ENCODE results near the gene LRRC36.

Gene LRRC36

DNA sequence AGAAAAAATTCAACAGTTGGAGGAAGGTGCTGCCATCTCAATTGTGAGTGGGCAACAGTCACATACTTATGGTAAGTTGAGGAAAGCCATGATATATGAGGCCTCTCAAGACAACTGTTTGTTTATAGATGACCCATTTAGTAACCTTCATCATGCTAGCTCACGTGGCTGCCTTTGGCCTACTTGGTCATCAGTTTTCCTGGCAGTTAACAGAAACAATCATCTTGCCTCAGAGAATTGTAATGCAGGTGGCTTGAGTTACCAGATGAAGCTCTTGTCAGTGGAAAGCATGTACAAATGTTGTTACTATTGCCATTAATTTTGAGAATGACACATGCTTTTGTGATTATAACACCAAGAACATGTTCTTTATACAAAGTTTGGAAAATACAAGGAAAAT lies 52.0 kb downstream of the LRRC36 start:
- no peak for DNase-seq
- no peaks in the 10 kb centered on the region for H3K9me3 ChIP-seq (ENCODE audit: control extremely low read depth in 1 of 5, control insufficient read depth in 4 of 5, insufficient read depth in 2 of 5, low read depth in 1 of 5, low read length in 4 of 5)
- no peak overlapping the region for H3K27ac ChIP-seq (ENCODE audit: insufficient read depth in 1 of 2, low read depth in 1 of 2, low read length in 2 of 2, poor library complexity in 1 of 2, severe bottlenecking in 2 of 2)
- CTCF ChIA-PET: interaction anchor here (1.7 to 6.8 kb wide), 2 partner anchors 14 to 19 kb away, joined by 8 to 40 read pairs; partner anchors contain the start of gene TPPP3
- no peak overlapping the region for H3K4me3 ChIP-seq (ENCODE audit: control insufficient read depth in 1 of 7, extremely low read depth in 1 of 7, insufficient read depth in 4 of 7, low read depth in 2 of 7, low read length in 6 of 7)
- no peaks in the 10 kb centered on the region for H3K4me1 ChIP-seq (ENCODE audit: control extremely low read depth in 1 of 4, control insufficient read depth in 4 of 4, insufficient read depth in 4 of 4, low read length in 3 of 4)
- H3K36me3 ChIP-seq (ENCODE audit: control insufficient read depth in 4 of 4, insufficient read depth in 4 of 4, low read length in 3 of 4): no peaks in the 10 kb centered on the region
- WGBS (ENCODE audit: insufficient coverage): 100% methylated on average over 1 of the region's 1 CpG
- POLR2A ChIA-PET: no interaction called here
- H3K27me3 ChIP-seq (replicated peaks in 2 of 5; ENCODE audit: control insufficient read depth in 4 of 5, insufficient read depth in 5 of 5, low read length in 4 of 5): no peaks in the 10 kb centered on the region

DNA sequence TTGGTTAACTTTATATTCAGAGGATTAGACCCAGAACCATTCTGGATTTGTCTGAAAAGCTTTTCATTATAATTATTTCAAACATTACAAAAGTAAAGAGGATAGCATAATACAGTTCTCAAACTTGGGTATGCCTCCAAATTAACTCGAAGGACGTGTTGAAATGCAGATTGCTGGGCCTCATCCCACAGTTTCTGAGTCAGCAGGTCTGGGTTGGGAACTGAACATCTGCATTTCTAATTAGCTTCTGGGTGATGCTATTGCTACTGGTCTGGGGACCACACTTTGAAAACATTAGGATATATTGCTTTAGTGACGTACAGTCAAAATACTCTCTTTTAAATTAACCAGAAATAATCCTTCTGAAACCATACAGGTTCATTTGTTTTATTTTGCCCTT lies 56.7 kb downstream of the LRRC36 start:
- ChIA-PET POLR2A (no interaction called here), CTCF (interaction anchor here (0.8 to 6.8 kb wide), 4 partner anchors 9 to 34 kb away, joined by 3 to 40 read pairs (median 10); partner anchors contain the start of gene TPPP3)
- Histone ChIP-seq H3K27me3 (replicated peaks in 2 of 5; ENCODE audit: control insufficient read depth in 4 of 5, insufficient read depth in 5 of 5, low read length in 4 of 5) (peaks cover 0 to 5% (median 0%) of the 10 kb centered on the region in 5 experiments), H3K27ac (ENCODE audit: insufficient read depth in 1 of 2, low read depth in 1 of 2, low read length in 2 of 2, poor library complexity in 1 of 2, severe bottlenecking in 2 of 2) (no peak overlapping the region), H3K9me3 (ENCODE audit: control extremely low read depth in 1 of 5, control insufficient read depth in 4 of 5, insufficient read depth in 2 of 5, low read depth in 1 of 5, low read length in 4 of 5) (no peaks in the 10 kb centered on the region), H3K4me3 (ENCODE audit: control insufficient read depth in 1 of 7, extremely low read depth in 1 of 7, insufficient read depth in 4 of 7, low read depth in 2 of 7, low read length in 6 of 7) (no peak overlapping the region), H3K36me3 (ENCODE audit: control insufficient read depth in 4 of 4, insufficient read depth in 4 of 4, low read length in 3 of 4) (no peaks in the 10 kb centered on the region), H3K4me1 (ENCODE audit: control extremely low read depth in 1 of 4, control insufficient read depth in 4 of 4, insufficient read depth in 4 of 4, low read length in 3 of 4) (no peaks in the 10 kb centered on the region)
- no peak for DNase-seq
- 94% methylated on average over 2 of the region's 3 CpGs for WGBS (ENCODE audit: insufficient coverage)

DNA sequence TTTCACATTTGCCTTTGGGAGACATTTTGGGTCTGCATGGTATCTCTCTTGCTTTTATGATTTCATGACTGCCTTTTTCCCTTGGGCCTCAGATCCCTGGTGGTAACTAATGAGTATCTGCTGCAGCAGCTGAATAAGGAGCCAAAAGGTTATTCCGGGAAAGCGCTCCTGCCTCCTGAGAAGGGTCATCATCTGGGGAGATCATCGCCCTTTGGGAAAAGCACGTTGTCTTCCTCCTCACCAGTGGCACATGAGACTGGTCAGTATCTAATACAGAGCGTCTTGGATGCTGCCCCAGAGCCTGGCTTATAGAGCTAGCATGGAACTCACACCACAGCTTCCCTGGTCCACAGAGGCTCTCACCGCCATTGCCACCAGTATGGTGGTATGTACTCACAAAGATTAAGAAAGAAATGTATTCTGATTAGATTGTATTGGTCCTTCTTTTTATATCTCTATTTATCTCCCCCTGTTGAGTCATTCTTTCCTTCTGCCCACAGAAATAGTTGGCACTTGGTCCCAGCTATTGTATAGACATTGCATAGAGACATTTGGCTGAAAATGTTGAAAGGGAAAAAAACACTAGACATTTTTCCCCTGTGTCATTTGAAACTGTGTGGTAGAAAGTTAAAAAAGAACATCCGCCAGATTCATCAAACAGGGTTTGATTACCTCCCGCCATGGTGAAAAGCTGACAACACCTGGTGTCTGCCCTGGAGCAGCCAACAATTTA lies 58.3 kb downstream of the LRRC36 start:
- no peak for DNase-seq
- H3K27me3 ChIP-seq (replicated peaks in 2 of 5; ENCODE audit: control insufficient read depth in 4 of 5, insufficient read depth in 5 of 5, low read length in 4 of 5): peaks cover 0 to 5% (median 0%) of the 10 kb centered on the region in 5 experiments

DNA sequence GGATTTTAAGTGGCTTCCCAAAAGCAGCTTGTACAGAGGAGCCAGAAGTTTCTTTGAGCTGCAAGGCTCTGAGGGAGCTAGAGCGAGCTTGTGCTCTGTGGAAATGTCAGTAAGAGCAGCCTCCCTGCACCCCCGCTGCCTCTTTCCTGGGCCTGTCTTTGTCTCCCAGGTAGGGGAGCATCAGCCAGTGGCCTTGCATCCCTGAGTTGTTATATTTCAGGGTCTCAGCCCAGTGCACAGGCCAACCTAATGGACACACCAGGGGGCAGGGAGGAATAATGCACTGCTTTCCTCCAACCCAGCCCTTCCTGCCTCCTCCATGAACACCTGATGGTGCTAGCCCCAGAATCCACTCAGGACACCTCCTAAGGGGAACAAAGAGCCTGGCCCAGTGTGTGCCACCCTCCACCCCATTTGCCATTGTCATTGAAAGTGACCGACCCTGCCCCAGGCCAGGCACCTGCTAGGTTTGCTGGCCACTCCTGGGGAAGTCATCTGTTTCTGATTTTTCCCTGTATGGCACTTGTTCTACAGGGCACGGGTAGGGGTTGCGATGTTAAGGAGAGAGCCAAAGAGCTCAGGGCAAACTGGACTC lies 60.3 kb downstream of the LRRC36 start:
- Histone ChIP-seq H3K4me3 (ENCODE audit: control insufficient read depth in 1 of 7, extremely low read depth in 1 of 7, insufficient read depth in 4 of 7, low read depth in 2 of 7, low read length in 6 of 7) (no peak overlapping the region), H3K9me3 (ENCODE audit: control extremely low read depth in 1 of 5, control insufficient read depth in 4 of 5, insufficient read depth in 2 of 5, low read depth in 1 of 5, low read length in 4 of 5) (no peaks in the 10 kb centered on the region), H3K36me3 (ENCODE audit: control insufficient read depth in 4 of 4, insufficient read depth in 4 of 4, low read length in 3 of 4) (no peaks in the 10 kb centered on the region), H3K4me1 (ENCODE audit: control extremely low read depth in 1 of 4, control insufficient read depth in 4 of 4, insufficient read depth in 4 of 4, low read length in 3 of 4) (peaks cover 0 to 24% (median 21%) of the 10 kb centered on the region in 4 experiments), H3K27me3 (replicated peaks in 2 of 5; ENCODE audit: control insufficient read depth in 4 of 5, insufficient read depth in 5 of 5, low read length in 4 of 5) (peaks cover 0 to 5% (median 2%) of the 10 kb centered on the region in 5 experiments), H3K27ac (ENCODE audit: insufficient read depth in 1 of 2, low read depth in 1 of 2, low read length in 2 of 2, poor library complexity in 1 of 2, severe bottlenecking in 2 of 2) (no peak overlapping the region)
- POLR2A ChIA-PET: no interaction called here
- 94% methylated on average over 5 of the region's 5 CpGs for WGBS (ENCODE audit: insufficient coverage)
- no peak for DNase-seq
- CTCF ChIA-PET: interaction anchor here (1.3 to 3.5 kb wide), 3 partner anchors 9 to 37 kb away, joined by 3 to 16 read pairs (median 4); no protein-coding TSS in a partner anchor

More for the DNA sequence above, 58.3 kb downstream of the LRRC36 start:
- POLR2A ChIA-PET: no interaction called here
- Histone ChIP-seq H3K4me1 (ENCODE audit: control extremely low read depth in 1 of 4, control insufficient read depth in 4 of 4, insufficient read depth in 4 of 4, low read length in 3 of 4) (peaks cover 0 to 5% (median 4%) of the 10 kb centered on the region in 4 experiments), H3K27ac (ENCODE audit: insufficient read depth in 1 of 2, low read depth in 1 of 2, low read length in 2 of 2, poor library complexity in 1 of 2, severe bottlenecking in 2 of 2) (no peak overlapping the region), H3K36me3 (ENCODE audit: control insufficient read depth in 4 of 4, insufficient read depth in 4 of 4, low read length in 3 of 4) (no peaks in the 10 kb centered on the region), H3K4me3 (ENCODE audit: control insufficient read depth in 1 of 7, extremely low read depth in 1 of 7, insufficient read depth in 4 of 7, low read depth in 2 of 7, low read length in 6 of 7) (no peak overlapping the region), H3K9me3 (ENCODE audit: control extremely low read depth in 1 of 5, control insufficient read depth in 4 of 5, insufficient read depth in 2 of 5, low read depth in 1 of 5, low read length in 4 of 5) (no peaks in the 10 kb centered on the region)
- CTCF ChIA-PET: interaction anchor here (1.3 to 6.8 kb wide), 5 partner anchors 8 to 34 kb away, joined by 3 to 40 read pairs (median 7); partner anchors contain the start of gene TPPP3
- WGBS (ENCODE audit: insufficient coverage): 100% methylated on average over 6 of the region's 8 CpGs

DNA sequence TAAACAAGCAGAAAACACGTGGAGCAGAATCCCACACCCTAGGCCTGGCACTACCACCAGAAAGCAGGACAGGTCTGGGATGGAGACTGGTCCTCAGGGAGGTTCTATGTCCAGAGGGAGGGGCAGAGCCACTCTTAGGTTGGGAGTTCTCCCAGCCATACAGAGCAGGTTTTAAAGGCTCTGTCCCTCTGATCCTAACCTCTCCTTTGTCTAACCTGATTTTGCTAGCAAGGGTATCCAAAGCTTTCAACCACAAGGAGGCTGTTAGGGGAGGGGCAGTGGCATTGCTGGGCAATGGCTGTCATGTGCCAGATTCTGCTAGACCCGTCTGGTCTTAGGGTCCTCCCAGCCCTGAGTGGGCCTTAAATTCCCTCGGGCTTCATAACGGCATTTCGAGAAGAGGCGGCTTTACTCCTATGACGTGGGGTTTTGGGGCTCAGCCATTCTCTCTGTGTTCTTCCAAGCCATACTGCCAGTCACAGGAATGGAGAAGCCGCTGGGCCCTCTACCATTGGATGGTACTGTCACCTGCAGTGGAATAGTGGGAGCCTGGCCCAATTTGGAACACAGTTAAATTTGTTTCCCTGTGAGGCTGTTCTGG lies 61.0 kb downstream of the LRRC36 start:
- peaks cover 0 to 8% (median 7%) of the 10 kb centered on the region in 5 experiments for H3K27me3 ChIP-seq (replicated peaks in 2 of 5; ENCODE audit: control insufficient read depth in 4 of 5, insufficient read depth in 5 of 5, low read length in 4 of 5)
- ChIA-PET POLR2A (no interaction called here), CTCF (interaction anchor here (1.1 to 1.7 kb wide), 3 partner anchors 12 to 38 kb away, joined by 4 to 7 read pairs (median 7); no protein-coding TSS in a partner anchor)

DNA sequence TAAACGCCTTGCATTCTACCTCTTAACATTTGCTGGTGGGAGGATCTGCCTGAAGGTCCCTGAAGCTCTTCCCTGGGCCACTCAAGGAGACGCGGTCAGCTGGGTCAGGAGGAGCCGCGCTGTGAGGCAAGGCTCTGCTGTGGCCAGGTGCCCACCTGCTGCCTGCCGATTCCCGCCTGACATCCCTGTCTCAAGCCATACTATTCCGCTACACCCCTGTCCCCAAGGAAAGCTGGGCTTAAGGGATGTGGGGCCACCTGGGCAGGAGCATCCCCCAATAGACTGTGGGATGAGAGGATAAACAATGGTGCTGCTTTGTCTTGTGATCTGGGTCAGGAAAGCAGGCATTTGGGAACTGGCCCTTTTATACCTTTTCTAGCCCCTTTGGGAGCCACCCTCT lies 61.6 kb downstream of the LRRC36 start:
- 97% methylated on average over 8 of the region's 8 CpGs for WGBS (ENCODE audit: insufficient coverage)
- Histone ChIP-seq H3K4me3 (ENCODE audit: control insufficient read depth in 1 of 7, extremely low read depth in 1 of 7, insufficient read depth in 4 of 7, low read depth in 2 of 7, low read length in 6 of 7) (no peak overlapping the region), H3K4me1 (ENCODE audit: control extremely low read depth in 1 of 4, control insufficient read depth in 4 of 4, insufficient read depth in 4 of 4, low read length in 3 of 4) (peaks cover 0 to 34% (median 25%) of the 10 kb centered on the region in 4 experiments), H3K27ac (ENCODE audit: insufficient read depth in 1 of 2, low read depth in 1 of 2, low read length in 2 of 2, poor library complexity in 1 of 2, severe bottlenecking in 2 of 2) (no peak overlapping the region), H3K27me3 (replicated peaks in 2 of 5; ENCODE audit: control insufficient read depth in 4 of 5, insufficient read depth in 5 of 5, low read length in 4 of 5) (peaks cover 0 to 14% (median 12%) of the 10 kb centered on the region in 5 experiments), H3K36me3 (ENCODE audit: control insufficient read depth in 4 of 4, insufficient read depth in 4 of 4, low read length in 3 of 4) (no peaks in the 10 kb centered on the region), H3K9me3 (ENCODE audit: control extremely low read depth in 1 of 5, control insufficient read depth in 4 of 5, insufficient read depth in 2 of 5, low read depth in 1 of 5, low read length in 4 of 5) (no peaks in the 10 kb centered on the region)
- CTCF ChIA-PET: interaction anchor here (0.6 to 1.7 kb wide), 3 partner anchors 11 to 82 kb away, joined by 4 to 7 read pairs (median 7); no protein-coding TSS in a partner anchor
- DNase-seq: no peak
- POLR2A ChIA-PET: no interaction called here

More for the DNA sequence above, 61.0 kb downstream of the LRRC36 start:
- no peak overlapping the region for H3K27ac ChIP-seq (ENCODE audit: insufficient read depth in 1 of 2, low read depth in 1 of 2, low read length in 2 of 2, poor library complexity in 1 of 2, severe bottlenecking in 2 of 2)
- H3K9me3 ChIP-seq (ENCODE audit: control extremely low read depth in 1 of 5, control insufficient read depth in 4 of 5, insufficient read depth in 2 of 5, low read depth in 1 of 5, low read length in 4 of 5): no peaks in the 10 kb centered on the region
- DNase-seq: no peak
- H3K4me3 ChIP-seq (ENCODE audit: control insufficient read depth in 1 of 7, extremely low read depth in 1 of 7, insufficient read depth in 4 of 7, low read depth in 2 of 7, low read length in 6 of 7): no peak overlapping the region
- H3K36me3 ChIP-seq (ENCODE audit: control insufficient read depth in 4 of 4, insufficient read depth in 4 of 4, low read length in 3 of 4): no peaks in the 10 kb centered on the region
- peaks cover 0 to 28% (median 23%) of the 10 kb centered on the region in 4 experiments for H3K4me1 ChIP-seq (ENCODE audit: control extremely low read depth in 1 of 4, control insufficient read depth in 4 of 4, insufficient read depth in 4 of 4, low read length in 3 of 4)
- WGBS (ENCODE audit: insufficient coverage): 97% methylated on average over 8 of the region's 8 CpGs
